Endothelial cell of umbilical vein (primary cell): ENCODE measurements around the gene SUGCT. TPM values are rescaled to one million over a fixed set of nuclear protein-coding genes. Genes with fewer than 3 reads are reported as not detected.

Source experiments
- BruUV-seq: library from RNA; stranded (reverse); fragments of 400-500 nt; replicated peaks from 2 replicates; lab custom pipeline; 2021; lab: Mats Ljungman, UMichigan
- CTCF ChIA-PET: fragments of 300-600, 350-600 bp; sonication (Branson Sonifier 250); formaldehyde crosslinking; loops from one replicate; lab custom pipeline; 2021; ENCODE audit warnings: antibody characterized with exemption, inconsistent platforms; lab: Charles Lee
- POLR2A ChIA-PET: fragments of 300-600, 350-600 bp; sonication (Branson Sonifier 250); formaldehyde crosslinking; loops from one replicate; lab custom pipeline; 2021; ENCODE audit warnings: antibody characterized with exemption, inconsistent platforms; lab: Charles Lee
- DNase-seq: peaks from one replicate; pipeline ENCODE4 v3.0.0-alpha.2; 2011; ENCODE audit warnings: low read depth, low spot score
- FAIRE-seq: peaks from 2 replicates; lab custom pipeline; 2011; peaks lifted over from hg19 to GRCh38; lab: Jason Lieb, UNC
- H2AFZ ChIP-seq: 2 replicates; pipeline ENCODE4 v1.6.0; 2012; ENCODE audit warnings: low read depth, low read length, control low read depth, inconsistent platforms
- H3K27ac ChIP-seq: 2 replicates; pipeline ENCODE4 v1.5.1; 2011; ENCODE audit warnings: low read depth, mild to moderate bottlenecking, control low read depth, low read length, moderate library complexity; ENCODE audit not compliant: insufficient read depth
- H3K27me3 ChIP-seq, 2 experiments: 2 replicates each; pipeline versions ENCODE4 v1.6.0 to v1.6.1; 2011; ENCODE audit warnings: low read length in 2 of 2, mixed read lengths in 1 of 2; ENCODE audit not compliant: control insufficient read depth in 2 of 2, insufficient read depth in 2 of 2
- H3K36me3 ChIP-seq, 2 experiments: 2 replicates in 1 of 2; 3 replicates in 1 of 2; pipeline ENCODE4 v1.5.1; 2011; ENCODE audit warnings: low read length in 2 of 2, mild to moderate bottlenecking in 1 of 2, moderate library complexity in 1 of 2; ENCODE audit not compliant: control insufficient read depth in 2 of 2, insufficient read depth in 2 of 2; ENCODE audit errors: extremely low read depth in 1 of 2
- H3K4me1 ChIP-seq: 3 replicates; pipeline ENCODE4 v1.5.1; 2011; ENCODE audit warnings: mild to moderate bottlenecking, low read length; ENCODE audit not compliant: control insufficient read depth, insufficient read depth; ENCODE audit errors: extremely low read depth
- H3K4me2 ChIP-seq: 2 replicates; pipeline ENCODE4 v1.6.1; 2011; ENCODE audit warnings: low read length, control low read depth, mixed read lengths; ENCODE audit not compliant: insufficient read depth
- H3K4me3 ChIP-seq, 3 experiments: fragments of 200-600 bp in 1 of 3; sonication (generic), shearing (Covaris generic) in 1 of 3; replicated peaks in 1 of 3; 2 replicates each; pipeline ENCODE4 v1.5.1; 2011 to 2016; ENCODE audit warnings: control low read depth in 3 of 3, low read length in 3 of 3, mild to moderate bottlenecking in 2 of 3, inconsistent platforms in 1 of 3, low read depth in 1 of 3, moderate library complexity in 1 of 3; ENCODE audit not compliant: insufficient read depth in 1 of 3
- H3K79me2 ChIP-seq: 2 replicates; pipeline ENCODE4 v1.6.0; 2012; ENCODE audit warnings: low read length, inconsistent platforms; ENCODE audit not compliant: control insufficient read depth, insufficient read depth
- H3K9ac ChIP-seq: replicated peaks from 2 replicates; pipeline ENCODE3; 2011; ENCODE audit warnings: low read length, control low read depth; ENCODE audit not compliant: insufficient read depth; ENCODE audit errors: extremely low read depth
- H3K9me1 ChIP-seq: replicated peaks from 3 replicates; pipeline ENCODE4 v1.6.0; 2011; ENCODE audit warnings: mild to moderate bottlenecking, low read length; ENCODE audit not compliant: control insufficient read depth, insufficient read depth; ENCODE audit errors: extremely low read depth
- H3K9me3 ChIP-seq: replicated peaks from 2 replicates; pipeline ENCODE4 v1.5.1; 2012; ENCODE audit warnings: low read length, inconsistent platforms; ENCODE audit not compliant: control insufficient read depth, insufficient read depth
- H4K20me1 ChIP-seq: replicated peaks from 2 replicates; pipeline ENCODE3; 2011; ENCODE audit warnings: mild to moderate bottlenecking, low read length; ENCODE audit not compliant: control insufficient read depth, insufficient read depth; ENCODE audit errors: extremely low read depth
- EZH2 ChIP-seq: IDR thresholded peaks from 2 replicates; pipeline ENCODE4 v1.6.1; 2012; ENCODE audit warnings: borderline replicate concordance, low read depth, mild to moderate bottlenecking, moderate library complexity, low read length, inconsistent platforms; ENCODE audit not compliant: severe bottlenecking
- FOS ChIP-seq: IDR thresholded peaks from 2 replicates; pipeline ENCODE4 v1.6.1; 2011; ENCODE audit warnings: mild to moderate bottlenecking, low read length, moderate library complexity, borderline replicate concordance; ENCODE audit not compliant: insufficient read depth
- GATA2 ChIP-seq: IDR thresholded peaks from 2 replicates; pipeline ENCODE4 v1.7.0; 2011; ENCODE audit warnings: low read depth, mild to moderate bottlenecking, moderate library complexity, mixed read lengths, low read length; ENCODE audit not compliant: insufficient read length, insufficient read depth
- JUN ChIP-seq: IDR thresholded peaks from 2 replicates; pipeline ENCODE4 v1.6.1; 2011; ENCODE audit warnings: borderline replicate concordance, low read depth; ENCODE audit not compliant: insufficient read length, insufficient read depth
- MYC ChIP-seq: IDR thresholded peaks from one replicate; pipeline ENCODE4 v1.6.1; 2011; ENCODE audit warnings: mild to moderate bottlenecking, low read depth, low read length
- POLR2A ChIP-seq: IDR thresholded peaks from 2 replicates; pipeline ENCODE4 v1.6.1; 2012; ENCODE audit warnings: low read depth, mild to moderate bottlenecking, control low read depth, low read length
- POLR2AphosphoS5 ChIP-seq: IDR thresholded peaks from 2 replicates; pipeline ENCODE4 v1.6.1; 2012; ENCODE audit warnings: low read depth, mild to moderate bottlenecking, control low read depth, low read length, moderate library complexity; ENCODE audit not compliant: insufficient read depth
- dilution Hi-C: fragments of 300-500 bp; cut with MboI; formaldehyde crosslinking; loops from one replicate; pipeline ENCODE4 v1.15.0; 2019; ENCODE audit warnings: low sequenced_read_pairs; ENCODE audit not compliant: extremely low pct_ligation_motif_present
- intact Hi-C: fragments of 100-400 bp; cut with micrococcal nuclease; formaldehyde crosslinking; loops from one replicate; pipeline ENCODE4 v1.10.0; 2022
- polyA plus RNA-seq, 4 experiments: library from polyadenylated mRNA; depleted of rRNA in 3 of 4; stranded (reverse) in 3 of 4; unstranded in 1 of 4; fragments of >200 nt; gene quantifications; 2 replicates each; pipeline versions ENCODE4 v1.2.1 to v1.2.3, GENCODE V29; 2011 to 2012; ENCODE audit warnings: missing spikeins in 1 of 4
- total RNA-seq: library from RNA; stranded (reverse); gene quantifications from 2 replicates; pipeline ENCODE4 v1.2.3, GENCODE V29; 2021
- TF ChIP-seq, protein P1 (sequence below), 2 donors: IDR thresholded peaks; 1 replicate in 1 of 2; 2 replicates in 1 of 2; pipeline ENCODE4 v1.5.1; 2011; ENCODE audit warnings: low read length in 2 of 2, mild to moderate bottlenecking in 2 of 2, moderate library complexity in 2 of 2, control low read depth in 1 of 2, inconsistent platforms in 1 of 2, low read depth in 1 of 2; ENCODE audit not compliant: insufficient read depth in 1 of 2; ENCODE audit errors: extremely low read depth in 1 of 2
- TF ChIP-seq, protein P2 (sequence below): IDR thresholded peaks from 2 replicates; pipeline ENCODE4 v1.6.1; 2011; ENCODE audit not compliant: insufficient read depth, insufficient read length

Gene SUGCT
- total and polyA plus RNA-seq, 2 donors (not counting 3 experiments of a cell fraction or from before 2014, with no cell fraction given), result 1.2 to 1.4 TPM

DNA sequence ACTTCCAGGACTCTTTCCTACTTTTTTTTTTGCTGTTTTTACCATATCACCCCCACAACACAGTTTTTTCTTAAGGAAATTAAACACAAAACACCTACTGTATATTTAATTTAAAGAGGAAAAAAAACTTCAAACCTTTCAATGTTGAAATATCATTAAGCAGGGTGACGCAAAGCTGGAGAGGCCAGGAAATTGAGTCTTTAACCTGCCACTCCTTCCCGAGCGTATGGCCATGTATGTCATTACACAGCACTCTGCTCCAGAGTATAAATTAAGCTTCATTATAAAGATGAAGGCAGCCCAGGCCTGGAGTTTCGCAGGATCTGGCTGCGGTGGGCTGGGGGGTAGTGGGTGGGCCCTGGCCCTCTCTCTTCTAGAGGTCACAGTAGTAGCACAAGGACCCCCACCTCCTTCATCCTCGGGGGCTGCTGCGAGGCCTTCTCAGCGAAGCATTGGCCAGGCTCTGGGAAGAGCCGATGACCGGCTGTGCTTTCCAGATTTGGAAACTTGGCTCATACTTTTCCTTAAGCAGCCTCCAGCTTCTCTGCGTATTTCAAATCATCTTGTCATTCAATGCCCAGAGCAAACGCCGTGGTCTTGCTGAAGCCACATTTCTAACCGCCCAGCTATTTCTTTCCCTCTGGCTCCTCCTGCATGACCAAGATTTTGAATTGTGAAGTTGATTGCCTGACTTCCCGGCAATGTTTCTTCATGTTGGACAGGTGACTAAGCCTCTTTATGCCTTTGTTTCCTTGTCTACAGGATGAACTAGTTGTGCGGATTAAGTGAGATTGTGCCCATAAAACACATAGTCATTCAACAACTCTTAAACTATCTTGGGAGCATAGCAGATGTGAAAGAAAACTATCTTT, 765.1 kb downstream of the SUGCT start:
- Histone ChIP-seq H3K4me1 (no peaks in the 10 kb centered on the region), H3K4me2 (no peak overlapping the region), H3K9ac (no peak overlapping the region), H3K9me3 (no peaks in the 10 kb centered on the region), H3K27me3 (no peaks in the 10 kb centered on the region), H3K36me3 (no peaks in the 10 kb centered on the region), H3K79me2 (no peaks in the 10 kb centered on the region), H3K4me3 (no peak overlapping the region), H3K27ac (no peak overlapping the region), H2AFZ (no peak overlapping the region), H4K20me1 (no peaks in the 10 kb centered on the region), H3K9me1 (no peaks in the 10 kb centered on the region)
- TF ChIP-seq JUN (no peak), EZH2 (no peak), POLR2A (no peak), GATA2 (no peak), POLR2AphosphoS5 (no peak), MYC (no peak), FOS (no peak)
- TF ChIP-seq, protein P1, sequence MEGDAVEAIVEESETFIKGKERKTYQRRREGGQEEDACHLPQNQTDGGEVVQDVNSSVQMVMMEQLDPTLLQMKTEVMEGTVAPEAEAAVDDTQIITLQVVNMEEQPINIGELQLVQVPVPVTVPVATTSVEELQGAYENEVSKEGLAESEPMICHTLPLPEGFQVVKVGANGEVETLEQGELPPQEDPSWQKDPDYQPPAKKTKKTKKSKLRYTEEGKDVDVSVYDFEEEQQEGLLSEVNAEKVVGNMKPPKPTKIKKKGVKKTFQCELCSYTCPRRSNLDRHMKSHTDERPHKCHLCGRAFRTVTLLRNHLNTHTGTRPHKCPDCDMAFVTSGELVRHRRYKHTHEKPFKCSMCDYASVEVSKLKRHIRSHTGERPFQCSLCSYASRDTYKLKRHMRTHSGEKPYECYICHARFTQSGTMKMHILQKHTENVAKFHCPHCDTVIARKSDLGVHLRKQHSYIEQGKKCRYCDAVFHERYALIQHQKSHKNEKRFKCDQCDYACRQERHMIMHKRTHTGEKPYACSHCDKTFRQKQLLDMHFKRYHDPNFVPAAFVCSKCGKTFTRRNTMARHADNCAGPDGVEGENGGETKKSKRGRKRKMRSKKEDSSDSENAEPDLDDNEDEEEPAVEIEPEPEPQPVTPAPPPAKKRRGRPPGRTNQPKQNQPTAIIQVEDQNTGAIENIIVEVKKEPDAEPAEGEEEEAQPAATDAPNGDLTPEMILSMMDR (IDR thresholded peaks at IDR 0.05; ENCODE audit: extremely low read depth in 1 of 2, insufficient read depth in 1 of 2, low read depth in 1 of 2, low read length in 2 of 2), result no peak
- TF ChIP-seq, protein P2, sequence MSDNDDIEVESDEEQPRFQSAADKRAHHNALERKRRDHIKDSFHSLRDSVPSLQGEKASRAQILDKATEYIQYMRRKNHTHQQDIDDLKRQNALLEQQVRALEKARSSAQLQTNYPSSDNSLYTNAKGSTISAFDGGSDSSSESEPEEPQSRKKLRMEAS, result no peak
- no TSS peak for BruUV-seq
- dilution Hi-C loops, result no loop called here
- no peak for DNase-seq
- ChIA-PET CTCF (interaction anchor here (1.3 kb wide), 1 partner anchor 8 kb away, joined by 3 read pairs; no protein-coding TSS in a partner anchor), POLR2A (no interaction called here)
- intact Hi-C loops, result no loop called here
- FAIRE-seq, result no peak
